GM19463 (cell line): ENCODE results near the gene HEMK1.

Experiments
- ATAC-seq: cut with Tn5 transposase; IDR thresholded peaks from one replicate; pipeline ENCODE4 v1.9.1; 2021; ENCODE audit warnings: mild to moderate bottlenecking, moderate library complexity; ENCODE audit not compliant: unreplicated experiment

HEMK1 gene

DNA sequence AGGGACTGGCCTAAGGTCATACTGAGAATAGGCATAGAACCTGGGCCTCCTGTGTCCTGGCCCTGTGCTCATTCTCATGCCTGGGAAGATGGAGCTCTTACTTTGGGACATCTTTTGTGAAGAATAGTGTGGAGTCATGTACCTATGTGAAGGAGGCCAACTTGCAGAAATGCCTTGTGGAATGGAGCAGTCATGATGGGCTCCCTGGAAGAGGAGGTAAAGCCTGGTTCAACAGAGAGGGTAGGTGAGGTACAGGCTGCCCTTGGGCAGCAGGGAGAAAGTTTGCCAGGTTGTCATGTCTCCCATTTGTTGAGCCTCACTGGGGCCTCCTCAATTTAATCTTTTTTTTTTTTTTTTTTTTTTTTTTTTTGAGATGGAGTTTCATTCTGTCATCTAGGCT is 65.7 kb downstream of the HEMK1 start:
- no peak for ATAC-seq

DNA sequence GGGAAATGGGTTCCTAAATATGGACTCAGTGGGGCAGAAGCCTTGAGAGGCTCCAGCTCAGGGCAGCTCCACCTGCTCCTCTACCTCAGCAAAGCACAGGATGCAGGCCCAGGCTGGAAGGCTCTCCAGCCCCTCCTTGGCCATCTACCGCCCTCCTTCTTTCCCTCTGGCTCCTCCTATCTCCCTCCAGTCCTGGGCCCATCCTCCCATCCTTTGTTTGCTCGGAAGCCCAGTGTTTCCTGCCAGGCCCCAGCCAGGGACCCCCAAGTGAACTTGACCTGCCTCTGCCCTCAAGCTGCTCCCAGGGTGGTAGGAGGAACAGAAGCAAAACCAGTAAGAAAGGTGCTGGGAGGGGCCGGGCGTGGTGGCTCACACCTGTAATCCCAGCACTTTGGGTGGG is 67.7 kb downstream of the HEMK1 start:
- ATAC-seq = no peak

DNA sequence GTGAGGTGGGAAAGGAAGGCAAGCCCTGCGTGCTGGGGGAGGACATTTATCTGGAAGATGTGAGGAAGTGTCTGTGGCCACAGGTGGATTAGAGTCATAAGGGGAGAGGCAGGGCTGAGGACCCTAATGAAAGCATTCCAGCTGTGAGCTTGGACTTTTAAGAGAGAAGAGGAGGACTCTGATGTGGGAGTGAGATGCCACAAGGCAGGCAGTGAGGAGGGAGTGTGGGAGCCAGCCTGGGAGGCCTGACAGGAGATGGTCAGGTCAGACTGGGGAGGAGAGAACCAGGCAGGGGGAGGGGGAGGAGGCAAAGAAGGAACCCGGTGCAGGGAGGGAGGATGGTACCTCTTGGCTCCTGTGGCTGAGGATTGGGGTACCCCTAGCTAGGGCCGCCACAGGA is 68.6 kb downstream of the HEMK1 start:
- ATAC-seq = no peak

DNA sequence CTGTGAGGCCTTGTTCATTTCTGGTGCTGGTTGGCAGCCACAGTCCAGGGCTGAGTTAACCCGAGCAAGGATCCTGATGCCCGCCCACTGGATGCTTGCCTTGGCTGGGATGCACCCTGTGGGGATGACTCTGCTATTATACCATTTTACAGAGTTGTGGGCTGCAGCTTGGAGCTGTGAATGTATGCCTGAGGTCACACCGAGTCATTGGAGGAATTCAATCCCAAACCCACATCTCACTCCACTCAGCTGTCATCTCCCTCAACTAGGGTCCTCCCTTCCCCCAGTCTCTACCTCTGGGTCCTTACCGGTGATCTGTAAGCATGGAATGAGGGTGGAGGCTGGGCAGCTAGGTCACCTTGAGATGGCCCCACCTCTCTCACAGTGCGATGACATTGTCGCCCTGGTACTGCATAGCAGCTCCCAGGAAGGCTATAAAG is 69.8 kb downstream of the HEMK1 start:
- ATAC-seq = no peak

DNA sequence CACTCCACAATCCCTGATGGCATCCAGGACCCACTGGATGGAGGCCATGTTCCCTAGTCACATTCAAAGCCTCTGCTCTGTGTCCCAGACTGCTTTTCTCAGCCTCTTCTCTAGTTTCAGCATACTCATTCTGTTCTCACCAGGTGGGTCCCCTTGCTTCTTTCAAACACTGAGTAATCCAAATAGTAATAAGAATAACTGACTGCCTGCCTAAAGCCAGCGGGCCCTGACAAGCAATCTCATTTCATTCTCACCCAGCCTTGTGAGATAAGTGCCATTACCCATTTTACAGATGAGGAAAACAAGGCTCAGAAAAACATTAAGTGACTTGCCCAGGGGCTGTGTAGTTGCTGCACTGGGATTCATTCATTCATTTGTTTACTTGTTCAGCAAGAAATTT is 73.1 kb downstream of the HEMK1 start:
- ATAC-seq = no peak

DNA sequence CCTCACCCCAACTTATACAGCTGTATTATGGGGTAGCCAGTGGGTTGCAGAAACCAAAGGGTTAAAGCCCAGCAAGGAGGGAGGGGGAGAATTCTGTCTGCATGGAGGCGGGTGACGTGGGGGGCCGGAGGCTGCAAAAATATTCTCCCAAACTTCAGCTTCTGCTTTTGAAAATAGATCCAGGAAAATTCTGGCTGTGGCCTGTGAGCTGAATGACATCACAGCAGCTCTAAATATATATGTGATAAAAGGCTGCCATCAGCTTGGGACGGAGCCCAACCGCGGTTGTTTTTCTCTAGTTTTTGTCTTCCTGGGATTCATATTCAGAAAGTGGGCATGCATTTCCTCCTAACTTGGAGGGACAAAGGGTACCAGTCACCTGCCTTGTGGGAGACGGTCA is 75.2 kb downstream of the HEMK1 start:
- ATAC-seq = no peak

DNA sequence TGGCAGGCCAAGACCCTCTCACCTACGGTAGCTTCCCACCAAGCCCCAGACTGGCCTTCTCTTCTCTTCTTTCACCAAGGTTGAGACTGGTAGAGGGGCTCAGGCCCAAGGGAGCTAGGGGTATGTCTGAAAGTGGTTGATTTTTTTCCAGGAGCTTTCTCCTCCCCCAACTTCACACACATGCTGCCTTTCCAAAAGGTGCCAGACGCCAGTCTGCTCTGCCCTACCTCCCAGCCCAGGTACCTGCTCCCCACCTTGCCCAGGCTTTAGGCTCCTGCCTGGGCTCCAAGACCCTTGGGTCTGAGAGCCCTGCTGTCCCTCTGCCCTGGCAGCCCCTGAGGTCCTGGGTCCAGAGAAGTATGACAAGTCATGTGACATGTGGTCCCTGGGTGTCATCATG is 76.1 kb downstream of the HEMK1 start:
- ATAC-seq = no peak
